Astrocyte of the spinal cord (primary cell): ENCODE results near the gene GPR15.

Experiments used
- DNase-seq: peaks from one replicate; pipeline ENCODE4 v3.0.0; 2011; ENCODE audit warnings: low read depth, low spot score
- H3K4me3 ChIP-seq: 2 replicates; pipeline ENCODE4 v1.5.1; 2011; ENCODE audit warnings: low read depth, mild to moderate bottlenecking, low read length, moderate library complexity
- in situ Hi-C: cut with HindIII; loops from 2 replicates; pipeline ENCODE4 v1.10.0; 2017; ENCODE audit warnings: low sequenced_read_pairs
- TF ChIP-seq, protein P1 (sequence below): IDR thresholded peaks from 2 replicates; pipeline ENCODE4 v1.5.1; 2012; ENCODE audit warnings: low read depth, mild to moderate bottlenecking, low read length, inconsistent platforms

Gene GPR15

DNA sequence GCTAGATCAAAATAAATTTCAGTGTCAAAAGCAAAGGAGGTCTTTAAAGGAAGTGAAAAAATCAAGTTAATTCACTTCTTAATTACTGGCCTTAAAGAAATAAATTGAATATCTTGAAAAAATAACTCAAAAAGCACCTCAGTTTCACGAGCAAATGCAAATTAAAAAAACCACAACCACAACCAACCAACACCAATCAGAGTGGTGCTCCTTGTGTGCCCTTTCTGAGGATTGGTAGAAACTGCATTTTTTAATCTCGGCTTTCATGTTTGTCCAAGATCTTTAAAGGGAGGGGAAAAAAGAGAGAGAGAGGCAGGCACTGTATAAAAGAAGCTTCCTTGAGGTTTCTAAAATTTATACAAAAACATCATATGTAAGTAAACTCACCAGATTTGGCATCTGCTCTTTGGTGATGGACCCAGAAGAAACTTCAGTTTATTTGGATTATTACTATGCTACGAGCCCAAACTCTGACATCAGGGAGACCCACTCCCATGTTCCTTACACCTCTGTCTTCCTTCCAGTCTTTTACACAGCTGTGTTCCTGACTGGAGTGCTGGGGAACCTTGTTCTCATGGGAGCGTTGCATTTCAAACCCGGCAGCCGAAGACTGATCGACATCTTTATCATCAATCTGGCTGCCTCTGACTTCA lies at the start of gene GPR15:
GPR15 (plus strand) TSS at position 357 of the 653 bp plus-strand sequence; CDS start at position 413, 56 bp downstream.
- DNase-seq = no peak
- no peak within 1 kb of the TSS for H3K4me3 ChIP-seq
- in situ Hi-C loops = no loop called here
- TF ChIP-seq, protein P1, sequence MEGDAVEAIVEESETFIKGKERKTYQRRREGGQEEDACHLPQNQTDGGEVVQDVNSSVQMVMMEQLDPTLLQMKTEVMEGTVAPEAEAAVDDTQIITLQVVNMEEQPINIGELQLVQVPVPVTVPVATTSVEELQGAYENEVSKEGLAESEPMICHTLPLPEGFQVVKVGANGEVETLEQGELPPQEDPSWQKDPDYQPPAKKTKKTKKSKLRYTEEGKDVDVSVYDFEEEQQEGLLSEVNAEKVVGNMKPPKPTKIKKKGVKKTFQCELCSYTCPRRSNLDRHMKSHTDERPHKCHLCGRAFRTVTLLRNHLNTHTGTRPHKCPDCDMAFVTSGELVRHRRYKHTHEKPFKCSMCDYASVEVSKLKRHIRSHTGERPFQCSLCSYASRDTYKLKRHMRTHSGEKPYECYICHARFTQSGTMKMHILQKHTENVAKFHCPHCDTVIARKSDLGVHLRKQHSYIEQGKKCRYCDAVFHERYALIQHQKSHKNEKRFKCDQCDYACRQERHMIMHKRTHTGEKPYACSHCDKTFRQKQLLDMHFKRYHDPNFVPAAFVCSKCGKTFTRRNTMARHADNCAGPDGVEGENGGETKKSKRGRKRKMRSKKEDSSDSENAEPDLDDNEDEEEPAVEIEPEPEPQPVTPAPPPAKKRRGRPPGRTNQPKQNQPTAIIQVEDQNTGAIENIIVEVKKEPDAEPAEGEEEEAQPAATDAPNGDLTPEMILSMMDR = no peak

DNA sequence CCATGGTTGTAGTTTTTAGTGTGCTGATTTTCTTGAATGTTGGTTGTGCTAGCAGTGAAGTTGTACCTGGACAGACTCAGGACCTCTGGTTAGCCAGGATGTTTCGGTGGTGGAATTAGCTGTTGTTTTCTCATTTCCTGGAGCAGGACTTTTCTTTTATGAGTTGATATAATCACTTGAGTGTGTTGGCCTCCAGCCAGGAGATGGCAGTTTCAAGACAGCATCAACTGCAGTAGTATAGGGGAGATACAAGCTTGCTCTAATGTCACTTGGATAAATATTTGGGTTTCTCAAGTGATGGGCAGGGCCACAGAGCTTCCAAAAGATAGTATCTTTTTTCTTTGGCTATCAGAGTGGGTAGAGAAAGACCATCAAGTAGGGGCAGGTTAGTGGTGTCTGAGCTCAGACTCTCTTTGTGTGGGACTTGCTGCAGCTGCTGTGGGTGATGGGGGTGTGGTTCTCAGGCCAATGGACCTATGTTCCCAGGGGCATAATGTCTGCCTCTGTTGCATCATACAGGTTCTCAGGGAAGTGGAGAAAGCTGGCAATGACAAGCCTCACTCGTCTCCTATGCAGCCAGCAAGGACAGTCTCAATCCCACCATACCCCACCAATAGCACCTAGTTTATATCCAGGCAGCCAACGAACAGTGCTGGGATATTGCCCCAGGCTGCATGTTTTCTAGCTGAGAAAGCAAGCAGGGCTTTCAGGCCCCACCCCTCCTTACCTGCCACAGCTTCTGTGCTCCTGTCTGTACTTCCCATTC lies 48.9 kb upstream of the GPR15 start:
- in situ Hi-C loops = no loop called here
- TF ChIP-seq, protein P1 = no peak
- no peak overlapping the region for H3K4me3 ChIP-seq
- no peak for DNase-seq

DNA sequence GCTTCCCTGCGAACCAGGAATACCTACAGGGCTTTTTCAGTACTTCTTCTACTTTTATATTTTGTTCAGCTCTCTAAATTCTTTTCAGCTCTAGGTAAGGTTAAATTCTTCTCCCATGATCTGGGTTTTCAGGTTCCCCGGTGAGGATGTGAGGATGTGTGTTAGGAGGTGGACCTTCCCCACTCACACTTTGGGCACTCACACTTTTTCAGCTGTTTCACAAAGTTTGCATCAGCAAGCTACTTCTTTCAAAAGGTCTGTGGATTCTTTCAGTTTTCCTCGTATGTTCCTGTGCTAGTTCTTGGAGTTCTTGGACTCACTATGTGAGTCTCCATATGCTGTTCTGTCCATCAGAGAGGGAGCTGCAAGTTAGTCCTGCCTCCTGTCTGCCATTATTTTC lies 48.2 kb upstream of the GPR15 start:
- in situ Hi-C loops = no loop called here
- DNase-seq = no peak
- H3K4me3 ChIP-seq = no peak overlapping the region
- TF ChIP-seq, protein P1 = no peak

DNA sequence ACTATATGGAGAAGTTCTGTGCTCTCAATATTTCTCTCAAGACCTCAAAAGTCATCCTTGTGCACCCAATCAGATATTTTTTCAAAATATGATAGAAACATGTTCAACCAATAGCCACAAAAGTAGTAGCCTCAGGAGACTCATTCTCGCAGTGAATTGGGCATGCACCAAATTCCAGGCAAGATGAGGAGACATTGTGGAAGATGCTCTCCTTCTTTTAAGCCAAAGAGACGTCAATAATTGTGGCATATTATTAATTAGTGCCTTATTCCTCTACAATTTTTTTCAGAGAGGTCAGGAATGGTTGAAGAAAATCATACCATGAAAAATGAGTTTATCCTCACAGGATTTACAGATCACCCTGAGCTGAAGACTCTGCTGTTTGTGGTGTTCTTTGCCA lies 34.4 kb upstream of the GPR15 start, which contains the start of gene OR5K2:
OR5K2 (plus strand) TSS at position 301 of the 400 bp plus-strand sequence; CDS start at position 301, 0 bp downstream.
- in situ Hi-C loops = no loop called here
- TF ChIP-seq, protein P1 = no peak
- no peak for DNase-seq

DNA sequence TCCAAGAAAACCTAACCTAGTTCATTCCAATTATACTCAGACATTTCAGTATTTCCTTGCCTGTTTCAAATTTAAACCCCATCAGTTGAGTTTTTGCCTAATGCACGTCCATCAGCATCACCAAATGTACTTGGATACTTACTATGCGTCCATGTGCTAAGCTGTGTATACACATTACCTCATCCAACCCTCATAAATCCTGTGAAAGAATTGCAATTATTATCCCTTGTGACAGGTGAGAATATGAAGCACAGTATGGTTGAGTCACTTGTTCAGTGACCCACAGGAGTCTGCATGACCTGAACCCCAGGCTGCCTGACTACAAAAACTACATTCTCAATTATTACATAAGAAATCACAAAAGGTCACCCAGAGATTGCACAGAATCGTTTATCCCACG lies 31.8 kb upstream of the GPR15 start:
- in situ Hi-C loops = no loop called here
- no peak overlapping the region for H3K4me3 ChIP-seq
- TF ChIP-seq, protein P1 = no peak

More for the DNA sequence above, 34.4 kb upstream of the GPR15 start, which contains the start of gene OR5K2:
- H3K4me3 ChIP-seq = no peak within 1 kb of the TSS

DNA sequence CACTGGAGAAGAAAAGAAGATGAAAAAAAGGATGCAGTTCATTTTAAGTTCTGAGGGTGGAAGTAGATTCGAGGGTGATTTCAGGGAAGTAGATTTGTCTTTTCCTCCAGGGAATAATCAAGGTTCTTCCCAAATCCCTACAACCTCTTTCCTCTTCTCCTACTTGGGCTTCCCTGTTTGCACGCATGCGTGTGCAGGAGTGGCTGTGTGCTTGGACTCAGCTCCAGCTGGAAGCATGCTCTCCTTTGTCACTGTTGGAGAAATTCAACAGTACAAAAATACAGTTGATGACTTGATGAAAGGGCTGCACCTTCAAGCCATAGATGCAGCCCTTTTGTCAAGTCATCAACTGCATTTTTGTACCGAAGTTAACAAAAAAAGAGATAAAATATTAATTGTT lies 30.5 kb upstream of the GPR15 start:
- TF ChIP-seq, protein P1 = no peak
- H3K4me3 ChIP-seq = no peak overlapping the region
- in situ Hi-C loops = no loop called here
- DNase-seq = no peak

More for the DNA sequence above, 31.8 kb upstream of the GPR15 start:
- DNase-seq = no peak
